GM21447 (cell line): ENCODE measurements around the gene ZNF292.
"Not testable (repeated sequence)": the region's sequence is repeated elsewhere in the genome, so short reads cannot be mapped to it uniquely, and the experiment has no call there.

ENCODE experiments used
- ATAC-seq: cut with Tn5 transposase; IDR thresholded peaks from one replicate; pipeline ENCODE4 v1.9.1; 2021; ENCODE audit not compliant: unreplicated experiment

Gene ZNF292

DNA sequence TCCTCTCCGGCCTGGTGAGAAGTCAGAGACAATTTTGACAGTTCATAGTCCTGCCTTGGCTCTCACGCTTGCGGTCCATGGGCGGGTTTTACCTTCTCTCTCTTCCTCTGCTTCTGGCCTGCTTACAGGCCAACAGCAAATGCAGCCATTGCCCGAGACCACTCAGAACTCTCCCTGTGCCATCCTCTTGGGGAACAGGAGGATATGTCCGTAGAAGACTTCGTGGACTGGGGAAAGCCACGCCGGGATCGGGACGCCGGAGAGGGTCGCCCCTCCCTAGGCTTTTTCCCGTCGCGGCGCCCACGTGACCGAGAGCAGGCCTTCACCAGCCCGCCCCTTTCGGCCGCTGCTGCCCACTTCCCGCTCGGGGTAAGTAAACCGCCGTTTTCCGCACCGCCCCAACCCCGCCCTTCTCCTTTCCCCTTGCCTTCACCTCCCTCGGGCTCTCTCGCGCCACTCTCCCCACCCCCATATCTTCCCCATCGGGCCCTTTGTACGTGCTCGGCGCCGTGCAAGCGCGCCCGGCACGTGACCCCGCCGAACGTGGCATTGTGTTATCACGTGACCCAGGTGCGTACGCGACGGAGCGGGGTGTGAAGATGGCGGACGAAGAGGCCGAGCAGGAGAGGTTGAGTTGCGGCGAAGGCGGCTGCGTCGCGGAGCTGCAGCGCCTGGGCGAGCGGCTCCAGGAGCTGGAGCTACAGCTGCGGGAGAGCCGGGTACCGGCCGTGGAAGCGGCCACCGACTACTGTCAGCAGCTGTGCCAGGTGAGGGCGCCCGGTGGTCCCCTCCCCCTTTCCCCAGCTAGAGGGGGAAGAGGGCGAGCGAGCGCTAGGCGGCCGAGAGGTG lies at the start of gene ZNF292:
TSS of gene ZNF292 (plus strand) at position 573 of the 849 bp plus-strand sequence. CDS start at position 600, 27 bp downstream.
- peak; percentile 70 for ATAC-seq

GRCh38 chr6:87105823-87106222 lies 49.5 kb upstream of the ZNF292 start:
- ATAC-seq = no peak

GRCh38 chr6:87110636-87111035 lies 44.7 kb upstream of the ZNF292 start:
- no peak for ATAC-seq

GRCh38 chr6:87115402-87116135 lies 39.8 kb upstream of the ZNF292 start:
- ATAC-seq = peak; percentile 81

DNA sequence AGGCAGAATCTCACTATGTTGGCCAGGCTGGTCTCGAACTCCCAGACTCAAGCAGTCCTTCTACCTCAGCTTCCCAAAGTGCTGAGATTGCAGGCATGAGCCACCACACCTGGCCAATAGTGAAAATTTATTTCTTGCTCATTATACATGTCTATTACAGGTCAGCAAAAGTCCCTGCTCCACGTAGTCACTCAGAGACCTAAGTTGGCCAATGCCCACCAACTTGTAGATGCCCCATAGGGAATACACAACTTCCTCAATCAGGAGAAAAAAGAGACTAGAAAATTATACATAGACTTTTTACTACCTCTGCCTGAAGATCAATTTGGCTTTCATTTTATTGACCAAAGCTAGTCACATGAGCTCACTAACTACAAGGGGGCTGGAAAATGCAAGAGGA lies 38.4 kb upstream of the ZNF292 start:
- ATAC-seq = no peak

- no peak for ATAC-seq
Observed at GRCh38 chr6:87118054-87118453, 37.3 kb upstream of the ZNF292 start.

DNA sequence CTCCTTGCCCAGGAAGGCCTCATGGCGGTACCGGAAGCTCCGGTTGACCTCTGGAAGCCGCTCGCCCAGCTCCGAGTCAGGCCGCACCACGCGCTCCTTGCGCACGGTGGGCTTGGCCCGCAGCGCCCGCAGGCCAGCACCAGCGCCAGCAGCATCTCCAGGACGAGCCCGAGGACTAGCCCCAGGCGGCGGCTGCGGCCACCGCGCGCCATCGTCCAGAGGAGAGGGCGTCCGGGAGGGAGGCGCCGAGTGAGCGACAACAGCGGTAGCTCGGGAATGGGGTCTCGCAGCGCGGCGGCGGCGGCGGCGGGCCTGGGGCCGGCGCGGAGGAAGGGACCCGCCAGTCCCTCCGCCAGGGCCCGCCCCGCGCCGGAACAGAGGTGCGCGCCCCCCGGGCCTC lies 32.9 kb upstream of the ZNF292 start:
- ATAC-seq = no peak

DNA sequence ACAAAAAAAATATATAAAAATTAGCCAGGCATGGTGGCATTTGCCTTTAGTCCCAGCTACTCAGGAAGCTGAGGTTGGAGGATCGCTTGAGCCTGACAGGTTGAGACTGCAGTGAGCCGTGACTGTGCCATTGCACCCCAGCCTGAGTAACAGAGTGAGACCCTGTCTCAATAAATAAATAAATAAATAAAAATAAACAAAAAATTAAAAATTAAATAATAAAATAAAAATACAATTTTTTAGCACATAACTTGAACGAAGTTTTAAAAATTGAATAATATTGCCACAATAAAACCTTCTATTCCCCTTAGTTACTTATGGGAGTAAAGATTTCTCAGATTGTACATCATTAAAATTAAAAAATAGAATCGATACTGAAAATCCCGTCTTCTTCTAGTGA lies 31.3 kb upstream of the ZNF292 start:
- ATAC-seq = no peak

- no peak for ATAC-seq
Observed at GRCh38 chr6:87126501-87126900, 28.9 kb upstream of the ZNF292 start.

DNA sequence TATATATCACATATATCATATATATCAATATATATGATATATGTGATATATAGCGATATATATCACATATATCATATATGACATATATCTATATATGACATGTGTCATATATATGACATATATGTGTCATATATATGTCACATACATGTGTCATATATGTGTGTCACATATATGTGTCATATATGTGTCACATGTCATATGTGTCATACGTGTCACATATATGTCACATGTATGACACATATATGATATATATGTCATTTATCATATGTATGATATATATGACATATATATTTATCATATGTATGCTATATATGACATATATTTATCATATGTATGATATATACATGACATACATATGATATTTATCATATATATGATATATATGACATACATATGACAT lies 27.6 kb upstream of the ZNF292 start:
- ATAC-seq = no peak

- ATAC-seq = no peak
Observed at GRCh38 chr6:87136963-87137362, 18.4 kb upstream of the ZNF292 start.

DNA sequence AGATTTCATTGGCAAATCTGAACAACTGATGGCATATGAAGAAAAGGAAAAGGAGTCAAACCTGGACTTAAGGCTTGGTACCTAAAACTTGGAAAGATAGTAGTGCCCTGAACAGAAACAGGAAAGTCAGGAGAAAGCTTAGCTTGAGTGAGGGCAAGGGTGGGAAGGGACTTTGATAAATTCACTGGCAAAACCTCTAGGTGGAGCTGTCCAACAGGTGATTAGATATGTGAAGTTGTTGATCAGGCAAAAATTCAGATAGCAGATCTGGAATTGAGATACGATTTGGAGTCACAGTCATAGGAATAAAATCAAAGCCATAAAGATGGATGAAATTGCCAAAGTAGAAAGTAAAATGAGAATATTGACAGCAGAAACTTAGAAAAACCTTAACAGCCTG lies 16.1 kb upstream of the ZNF292 start:
- ATAC-seq = peak; percentile 70

- ATAC-seq = not testable (repeated sequence)
Observed at GRCh38 chr6:87139927-87140326, 15.4 kb upstream of the ZNF292 start.

- ATAC-seq = peak; percentile 72
Observed at GRCh38 chr6:87146363-87146762, 9.0 kb upstream of the ZNF292 start.

DNA sequence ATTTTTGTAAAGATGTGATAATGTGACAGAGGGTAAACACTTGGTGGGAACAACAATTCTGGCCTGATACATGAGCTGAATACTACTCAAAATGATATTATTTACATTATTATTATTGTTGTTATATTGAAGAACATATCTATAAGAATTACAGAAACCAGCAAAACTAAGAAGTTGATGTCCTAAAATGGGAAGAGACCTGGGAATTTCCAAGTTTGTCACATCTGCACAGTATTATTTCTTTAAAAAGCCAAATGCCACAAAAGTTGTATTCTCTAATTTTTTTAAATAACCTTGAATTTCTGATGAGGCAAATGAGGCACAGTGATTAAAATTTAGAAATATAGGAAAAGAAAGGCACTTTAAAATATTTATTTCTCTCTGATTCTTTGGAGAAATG lies 5.0 kb upstream of the ZNF292 start:
- no peak for ATAC-seq

DNA sequence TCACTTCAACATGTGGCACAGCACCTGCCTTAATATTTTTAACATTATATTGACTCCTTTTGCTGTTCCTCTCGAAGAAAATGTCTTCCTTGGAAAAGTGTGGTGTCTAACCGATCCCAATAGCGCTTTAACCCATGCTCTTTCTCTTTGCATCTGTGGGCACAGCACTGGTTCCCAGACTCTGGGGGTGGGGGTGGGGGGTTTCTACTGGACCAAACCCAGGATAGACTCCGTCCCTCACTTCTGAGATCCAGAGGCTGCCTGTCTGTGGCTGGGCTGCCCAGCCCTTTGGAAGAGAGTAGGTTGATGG lies 3.9 kb upstream of the ZNF292 start:
- no peak for ATAC-seq

- peak; percentile 27 for ATAC-seq
Observed at GRCh38 chr6:87151781-87152525, 3.4 kb upstream of the ZNF292 start.

DNA sequence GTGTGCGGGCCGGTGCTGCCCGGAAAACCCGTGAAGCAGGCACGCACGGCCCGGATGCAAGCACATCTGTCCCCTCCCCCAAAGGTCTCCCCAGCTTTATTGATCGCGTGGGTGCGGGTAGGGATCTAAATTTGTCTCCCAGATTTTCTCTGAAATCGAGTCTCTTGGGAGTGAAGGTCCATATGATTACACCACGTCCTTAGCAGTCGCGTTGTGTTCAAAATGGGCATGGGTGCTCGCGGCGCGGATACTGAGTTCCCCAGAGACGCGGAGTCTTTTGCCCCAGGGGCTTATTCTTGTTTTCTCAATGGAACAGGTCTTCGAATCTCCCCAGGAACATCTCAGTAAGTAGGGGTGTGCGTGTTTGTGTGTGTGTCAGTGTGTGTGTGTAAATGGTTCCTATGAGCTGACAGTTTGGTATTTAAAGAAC lies 2.8 kb upstream of the ZNF292 start:
- peak; percentile 0 for ATAC-seq

GRCh38 chr6:87154641-87154992 lies 748 bp upstream of the ZNF292 start:
- ATAC-seq = no peak

DNA sequence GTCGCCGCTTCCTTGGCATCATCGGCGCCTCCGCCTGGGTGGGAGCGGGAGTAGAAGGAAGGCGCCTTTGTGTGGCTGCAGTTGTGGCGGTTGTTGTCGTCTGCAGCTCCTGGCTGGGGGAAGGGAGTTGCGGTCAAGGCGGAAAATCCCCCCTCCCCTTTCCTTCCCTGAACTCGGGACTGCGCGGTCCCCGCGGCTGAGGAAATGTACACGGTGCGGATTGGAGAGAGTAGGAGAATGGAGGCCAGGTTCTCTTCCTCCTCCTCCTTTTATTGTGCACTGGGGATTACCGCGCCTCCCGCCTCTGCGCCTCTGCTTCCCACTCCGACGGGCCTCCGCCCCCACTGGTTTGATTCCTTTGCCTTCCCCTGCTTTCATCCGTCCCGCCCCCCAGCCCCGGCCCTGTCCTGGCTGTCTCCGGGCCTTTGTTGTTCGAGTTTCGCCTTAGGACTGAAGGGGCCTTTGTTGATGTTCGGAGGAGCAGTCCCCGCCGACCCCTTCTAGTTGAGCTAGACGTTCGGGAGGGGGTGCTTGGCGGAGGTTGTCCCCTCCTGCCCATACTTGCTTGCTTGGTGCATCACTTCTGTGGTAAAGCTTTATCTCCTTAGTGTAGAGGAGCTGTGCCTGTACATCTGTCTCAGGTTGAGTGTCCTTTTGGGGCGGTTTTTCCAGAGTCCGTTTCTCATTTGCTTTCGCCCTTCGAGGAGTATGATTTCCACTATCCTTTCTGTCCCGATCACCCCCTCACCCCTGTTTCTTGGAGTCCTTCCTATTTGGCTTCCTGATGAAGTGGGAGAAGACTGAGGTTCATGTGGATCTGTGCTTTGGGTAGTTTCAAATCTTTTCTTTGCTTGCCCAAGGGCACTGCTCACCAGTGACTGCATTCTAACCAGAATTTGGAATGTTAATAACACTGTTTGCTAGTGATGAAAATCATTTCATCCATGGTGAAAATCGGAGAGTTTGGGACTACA lies 764 bp downstream of the ZNF292 start:
- ATAC-seq = peak; percentile 1

DNA sequence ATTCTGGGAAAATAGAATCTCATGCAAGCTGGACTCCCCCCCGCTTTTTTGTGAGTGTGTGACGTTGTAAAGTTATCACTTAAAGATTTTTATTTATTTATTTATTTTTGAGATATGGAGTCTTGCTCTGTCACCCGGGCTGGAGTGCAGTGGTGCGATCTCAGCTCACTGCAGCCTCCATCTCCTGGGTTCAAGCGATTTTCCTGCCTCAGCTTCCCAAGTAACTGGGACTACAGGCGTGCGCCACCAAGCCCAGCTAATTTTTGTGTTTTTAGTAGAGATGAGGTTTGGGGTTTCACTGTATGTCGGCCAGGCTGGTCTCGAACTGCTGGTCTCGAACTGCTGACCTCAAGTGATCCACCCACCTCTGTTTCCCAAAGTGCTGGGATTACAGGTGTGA lies 2.2 kb downstream of the ZNF292 start:
- not testable (repeated sequence) for ATAC-seq
